Activated naive CD8-positive, alpha-beta T cell treated with anti-CD3 and anti-CD28 coated beads, Interleukin-2, amount 50 U/mL, for 16 hours (primary cell): ENCODE measurements around the gene FAF1.

Experiments used
- DNase-seq: peaks from one replicate; pipeline ENCODE4 v3.0.0-alpha.2; 2020; ENCODE audit warnings: low read depth, low spot score

Gene FAF1

DNA sequence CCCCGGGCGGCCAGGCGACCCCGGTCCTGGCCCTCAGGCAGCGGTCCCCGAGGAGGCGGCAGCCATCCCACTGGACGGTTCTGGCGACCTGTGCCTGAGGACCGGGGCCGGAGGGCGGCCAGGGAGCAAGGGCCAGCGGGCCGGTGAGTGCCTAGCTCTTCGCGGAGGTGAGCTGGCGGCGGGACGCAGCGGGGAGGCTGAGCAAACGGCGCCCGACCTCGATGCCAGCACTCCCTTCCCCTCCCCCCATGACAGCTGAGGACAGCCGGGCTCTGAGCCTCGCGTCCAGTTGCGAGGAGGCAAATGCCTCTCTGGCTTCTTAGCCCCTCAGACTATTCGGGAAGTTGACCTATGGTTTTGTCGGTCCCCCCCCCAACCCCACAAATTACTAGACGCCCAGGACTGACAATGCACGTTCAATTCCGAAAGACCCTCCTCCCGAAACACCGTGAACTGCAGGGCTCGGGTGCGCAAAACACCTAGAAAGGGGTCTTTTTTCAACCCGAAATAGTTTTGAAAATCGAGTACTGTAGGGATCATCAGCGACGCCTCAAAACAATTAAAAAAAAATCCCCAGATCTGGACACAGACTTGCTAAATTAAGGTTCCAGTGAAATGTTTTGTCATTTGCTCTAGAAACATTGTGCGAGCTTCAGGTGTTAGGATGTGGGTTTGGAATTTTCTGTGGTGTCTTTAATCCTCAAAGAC lies 18.2 kb upstream of the FAF1 start:
- no peak for DNase-seq

DNA sequence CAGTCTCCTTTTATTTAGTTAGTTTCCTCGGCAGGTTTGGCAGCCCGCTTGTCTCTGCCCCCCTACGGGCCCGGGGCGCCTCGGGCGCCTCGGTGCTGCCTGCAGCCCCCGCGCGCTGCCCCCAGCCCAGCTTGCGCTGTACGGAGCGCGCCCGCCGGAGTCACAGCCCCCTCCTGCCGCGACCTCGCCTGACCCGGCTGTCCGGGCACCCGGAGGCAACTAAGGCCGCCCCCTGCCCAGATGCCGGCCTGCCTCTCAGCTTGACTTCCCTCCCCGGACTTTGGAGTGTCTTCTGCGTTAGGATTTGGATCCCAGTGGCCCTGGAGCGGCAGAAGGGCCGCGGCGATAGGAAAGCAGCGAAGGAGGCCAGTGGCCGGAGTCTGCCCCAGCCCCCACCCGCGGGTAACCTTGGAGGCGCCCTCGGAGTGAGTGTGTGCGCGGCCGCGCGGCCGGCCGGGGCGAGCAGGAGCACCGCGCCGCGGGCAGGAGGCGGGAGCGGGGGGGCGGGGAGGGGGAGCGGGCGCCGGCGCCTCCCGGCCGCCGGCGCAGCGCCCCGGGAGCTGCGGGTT lies 17.6 kb upstream of the FAF1 start:
- no peak for DNase-seq

DNA sequence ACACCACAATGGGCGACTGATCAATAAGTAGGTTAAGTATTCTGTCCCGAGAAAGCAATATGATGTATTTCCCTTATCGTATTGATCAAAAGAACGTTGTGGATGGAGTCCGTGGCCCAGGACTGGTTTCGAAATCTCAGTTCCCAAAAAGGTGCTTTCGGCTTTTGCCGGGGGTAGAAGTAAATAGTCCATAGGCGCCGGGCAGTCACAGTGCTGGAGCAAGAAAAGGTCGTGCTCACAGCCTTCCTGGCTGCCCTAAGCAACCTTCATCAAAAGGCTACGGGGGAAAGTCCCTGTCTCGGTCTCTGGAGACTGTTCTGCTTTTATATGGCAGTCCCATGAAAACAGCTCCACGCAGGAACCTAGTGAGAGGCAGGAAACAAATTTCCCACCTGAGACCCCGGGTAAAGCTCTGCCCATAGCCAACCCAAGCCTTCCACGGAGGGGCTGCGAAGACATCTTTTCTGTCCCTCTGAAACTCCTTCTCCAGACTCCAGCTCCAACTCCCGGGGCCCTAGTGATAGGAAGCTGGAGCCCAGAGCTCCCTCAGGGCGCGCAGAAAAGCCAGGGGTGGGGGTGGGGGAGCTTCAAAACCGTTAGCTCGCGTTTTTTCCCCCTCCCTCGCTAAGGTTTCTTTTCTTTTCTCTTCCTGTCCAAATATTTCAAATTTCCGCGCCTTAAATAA lies 17.0 kb upstream of the FAF1 start:
- DNase-seq: no peak

DNA sequence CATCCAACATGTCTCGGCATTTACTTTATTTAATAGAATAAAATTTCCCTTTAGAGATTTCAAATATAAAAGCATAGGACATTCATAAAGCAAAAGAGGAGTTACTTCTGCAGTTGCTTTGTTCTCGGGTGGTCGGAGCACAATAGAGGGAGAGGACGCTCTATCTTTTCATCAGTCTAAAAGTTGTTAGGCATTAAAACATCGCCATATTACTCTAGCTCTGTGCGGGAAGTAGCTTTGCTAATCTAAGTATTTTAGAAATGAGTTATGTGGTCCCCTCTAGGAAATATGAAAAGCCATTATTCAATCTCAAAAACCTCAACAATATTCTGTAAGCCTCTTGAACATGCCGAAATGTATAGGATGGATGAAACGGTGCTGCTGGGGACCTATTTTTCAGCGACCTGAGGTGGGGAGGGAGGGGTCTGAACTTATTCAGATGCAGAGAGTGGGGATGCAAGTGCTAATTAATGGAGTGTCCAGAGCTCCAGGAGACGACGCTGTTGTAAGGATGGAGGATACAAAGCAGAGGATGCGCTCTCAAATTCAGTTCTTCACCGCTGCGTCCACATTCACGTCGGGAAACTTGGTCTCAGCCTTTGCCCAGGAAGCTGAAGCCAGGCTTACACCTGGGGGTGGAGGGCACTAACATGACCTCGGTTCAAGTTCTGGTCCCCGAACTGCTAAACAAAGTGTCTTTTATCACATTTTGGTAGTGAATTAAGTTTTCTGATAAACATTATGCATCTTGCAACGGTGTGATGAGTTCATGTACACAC lies 16.2 kb upstream of the FAF1 start:
- no peak for DNase-seq

DNA sequence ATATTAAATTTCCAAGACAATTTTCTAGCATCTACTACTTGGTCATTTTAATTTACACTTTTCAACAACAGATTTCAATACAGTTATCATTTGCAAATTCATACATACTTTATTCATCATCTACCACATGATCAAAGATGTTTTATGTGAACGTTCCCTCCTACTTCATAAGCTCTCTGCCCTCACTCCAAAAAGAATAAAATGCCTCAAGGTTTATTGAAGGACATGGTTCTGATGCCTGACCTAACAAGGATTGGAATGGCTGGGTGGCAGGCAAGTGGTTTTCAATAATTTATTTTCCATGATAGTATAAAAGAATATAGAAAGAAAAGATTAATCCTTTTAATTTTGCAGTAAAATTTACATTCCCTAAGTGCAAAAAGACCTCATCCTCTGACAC lies 15.4 kb upstream of the FAF1 start:
- no peak for DNase-seq

DNA sequence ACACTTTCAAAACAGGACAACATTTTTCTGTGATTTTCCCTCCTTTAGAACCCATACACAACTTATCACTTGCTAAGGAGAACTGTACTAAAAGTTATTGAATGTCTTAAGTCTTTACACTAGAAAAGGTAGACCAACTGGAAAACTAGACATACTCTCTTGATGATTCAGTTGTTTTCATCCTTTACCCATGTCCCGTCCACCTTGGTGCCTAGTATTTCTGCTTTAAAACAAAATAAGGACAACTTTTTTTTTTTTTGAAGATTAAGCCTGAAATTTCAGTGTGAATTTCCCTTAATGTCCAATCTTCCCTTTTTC lies 14.5 kb upstream of the FAF1 start:
- no peak for DNase-seq

DNA sequence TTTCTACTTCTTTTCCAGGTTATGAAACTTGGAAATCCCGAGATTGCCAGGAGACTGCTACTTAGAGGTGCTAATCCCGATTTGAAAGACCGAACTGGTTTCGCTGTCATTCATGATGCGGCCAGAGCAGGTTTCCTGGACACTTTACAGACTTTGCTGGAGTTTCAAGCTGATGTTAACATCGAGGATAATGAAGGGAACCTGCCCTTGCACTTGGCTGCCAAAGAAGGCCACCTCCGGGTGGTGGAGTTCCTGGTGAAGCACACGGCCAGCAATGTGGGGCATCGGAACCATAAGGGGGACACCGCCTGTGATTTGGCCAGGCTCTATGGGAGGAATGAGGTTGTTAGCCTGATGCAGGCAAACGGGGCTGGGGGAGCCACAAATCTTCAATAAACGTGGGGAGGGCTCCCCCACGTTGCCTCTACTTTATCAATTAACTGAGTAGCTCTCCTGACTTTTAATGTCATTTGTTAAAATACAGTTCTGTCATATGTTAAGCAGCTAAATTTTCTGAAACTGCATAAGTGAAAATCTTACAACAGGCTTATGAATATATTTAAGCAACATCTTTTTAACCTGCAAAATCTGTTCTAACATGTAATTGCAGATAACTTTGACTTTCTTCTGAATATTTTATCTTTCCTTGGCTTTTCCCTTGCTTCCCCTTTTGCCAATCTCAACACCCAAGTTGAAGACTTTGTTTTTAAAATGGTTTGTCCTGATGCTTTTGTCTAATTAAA lies 14.0 kb upstream of the FAF1 start:
- no peak for DNase-seq

DNA sequence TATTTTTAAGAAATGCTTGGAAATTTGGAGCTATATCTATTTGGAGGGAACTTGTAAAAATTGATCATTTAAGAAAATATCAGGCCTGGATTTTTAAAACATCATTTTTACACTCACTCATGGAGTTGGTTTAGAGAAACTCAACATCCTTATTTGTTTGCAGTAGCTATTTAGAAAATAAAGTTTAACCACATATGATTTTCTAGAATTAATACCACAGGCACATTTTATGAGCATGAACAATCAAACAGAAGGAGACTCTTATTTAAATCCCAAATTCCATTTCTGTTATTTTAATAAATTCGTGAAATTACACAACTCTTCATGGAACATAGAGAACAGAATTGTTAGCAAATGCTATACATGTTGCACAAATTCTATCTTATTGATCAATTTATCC lies 13.2 kb upstream of the FAF1 start:
- DNase-seq: no peak

DNA sequence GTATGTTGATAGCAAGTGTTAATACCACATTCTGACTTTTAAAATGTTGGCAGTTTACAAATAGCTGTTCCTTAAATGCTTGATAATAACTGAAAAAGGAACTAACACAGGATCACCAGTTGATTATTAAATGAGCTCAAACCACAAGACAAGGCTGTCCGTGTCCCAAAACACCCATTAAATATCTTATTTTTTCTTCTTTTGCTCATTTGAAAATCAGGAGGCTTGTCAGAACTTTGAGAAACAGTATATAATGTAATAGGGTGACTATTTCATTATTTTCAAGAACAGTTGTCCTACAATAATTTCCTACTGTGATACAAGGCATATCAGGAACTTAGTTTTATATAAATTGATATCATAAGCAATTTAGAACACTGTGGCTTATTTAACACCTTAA lies 12.7 kb upstream of the FAF1 start:
- DNase-seq: no peak

DNA sequence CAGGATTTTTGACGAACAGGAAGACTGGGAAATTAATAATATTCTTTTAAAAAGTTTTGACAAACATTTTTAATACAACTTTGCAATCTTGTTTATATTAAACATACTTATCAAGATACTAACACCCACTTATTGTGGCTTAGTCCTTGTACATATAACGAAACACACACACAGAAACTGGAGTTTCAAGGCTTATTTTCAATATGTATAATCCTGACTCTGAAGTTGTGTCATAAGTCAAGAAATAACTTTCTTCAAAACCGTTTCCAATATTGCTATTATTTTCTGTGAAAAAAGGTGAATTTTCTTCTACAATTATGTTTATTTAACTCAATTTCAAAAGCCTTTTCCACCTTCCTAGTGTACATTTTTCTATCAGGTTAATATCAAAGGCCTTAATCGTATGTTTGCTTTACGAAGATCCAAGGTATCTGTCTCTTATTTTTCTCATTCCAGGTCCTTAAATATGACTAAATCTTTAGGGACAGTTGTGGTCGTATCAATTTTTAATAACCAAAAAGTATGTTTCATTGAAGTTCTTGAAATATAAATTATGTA lies 11.8 kb upstream of the FAF1 start:
- DNase-seq: no peak

DNA sequence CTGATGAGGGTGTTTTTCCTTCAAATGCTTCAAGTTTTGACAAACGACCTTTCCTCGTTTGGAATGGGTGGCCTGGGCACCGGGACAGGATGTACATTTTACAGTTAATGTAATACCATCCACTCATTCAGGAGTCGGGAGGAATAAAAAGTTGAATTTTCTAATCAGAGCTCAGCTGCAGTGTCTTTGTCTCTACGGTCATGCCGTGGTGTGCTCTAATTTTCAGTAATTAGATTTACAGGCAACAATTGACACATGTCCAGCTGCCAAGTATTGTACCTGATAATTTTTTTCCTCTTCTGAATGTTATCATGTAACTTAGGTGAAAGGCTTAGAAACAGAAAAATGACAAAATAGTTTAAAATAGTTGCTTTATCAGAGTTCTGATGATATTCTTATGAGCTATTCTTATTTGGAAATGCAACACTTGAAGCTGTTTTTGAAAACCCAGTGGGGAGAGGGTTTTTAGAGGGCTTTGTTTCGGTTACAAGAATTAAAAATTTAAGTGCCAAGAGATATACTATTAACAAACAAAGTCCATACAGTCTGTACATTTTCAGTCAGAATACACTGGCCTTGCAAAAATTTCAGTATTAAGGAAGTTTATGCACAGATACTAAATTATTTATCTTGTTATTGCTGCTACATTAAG lies 11.0 kb upstream of the FAF1 start:
- DNase-seq: no peak

DNA sequence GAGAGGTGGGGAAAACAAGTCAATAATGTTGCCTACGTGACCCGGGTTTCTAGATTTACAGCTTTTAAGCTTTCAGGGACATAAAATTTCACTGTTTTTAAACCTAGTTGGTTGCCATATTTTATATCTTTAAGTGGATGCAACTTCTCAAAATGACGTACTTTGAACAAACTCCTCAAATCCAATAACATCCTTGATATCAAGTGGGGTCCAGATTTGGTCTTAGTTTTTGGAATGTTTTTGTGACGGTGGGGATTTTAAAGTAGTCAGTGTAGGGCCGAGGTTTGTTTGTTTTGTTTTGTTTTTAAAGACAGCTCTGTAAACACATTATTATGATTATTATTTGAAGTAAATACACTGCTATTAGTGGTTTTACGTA lies 10.4 kb upstream of the FAF1 start:
- no peak for DNase-seq

DNA sequence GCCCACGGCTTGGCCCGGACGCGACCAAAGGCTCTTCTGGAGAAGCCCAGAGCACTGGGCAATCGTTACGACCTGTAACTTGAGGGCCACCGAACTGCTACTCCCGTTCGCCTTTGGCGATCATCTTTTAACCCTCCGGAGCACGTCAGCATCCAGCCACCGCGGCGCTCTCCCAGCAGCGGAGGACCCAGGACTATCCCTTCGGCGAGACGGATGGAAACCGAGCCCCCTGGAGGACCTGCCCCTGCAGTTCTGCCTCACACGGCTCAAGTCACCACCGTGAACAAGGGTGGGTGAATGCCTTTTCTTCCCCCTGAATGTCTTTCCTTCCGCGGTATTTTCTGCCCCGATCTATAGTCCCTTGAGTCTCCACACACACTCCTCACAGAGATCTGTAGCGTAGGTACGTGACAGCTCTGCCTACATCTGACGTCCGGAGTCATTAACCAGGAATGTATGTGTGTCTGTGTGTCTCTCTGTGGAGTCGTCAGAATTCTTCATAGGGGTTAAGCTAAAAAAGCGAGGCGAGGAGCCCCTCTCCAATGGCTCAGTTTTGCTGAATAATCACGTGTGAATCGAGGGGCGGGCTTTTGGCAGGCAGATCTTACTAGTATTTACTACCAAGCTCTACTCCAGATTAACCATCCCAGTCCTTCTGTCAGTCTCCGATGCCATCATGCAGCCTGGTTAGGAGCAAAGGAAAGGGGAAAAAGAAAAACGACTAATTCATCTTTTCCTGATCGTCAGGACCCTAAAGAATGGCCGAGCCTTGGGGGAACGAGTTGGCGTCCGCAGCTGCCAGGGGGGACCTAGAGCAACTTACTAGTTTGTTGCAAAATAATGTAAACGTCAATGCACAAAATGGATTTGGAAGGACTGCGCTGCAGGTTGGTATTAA lies 9.8 kb upstream of the FAF1 start, which contains the start of gene CDKN2C:
Gene CDKN2C (plus strand): TSS at position 635 of the 898 bp plus-strand sequence. CDS start 124 bp downstream, at position 759.
- DNase-seq: no peak

DNA sequence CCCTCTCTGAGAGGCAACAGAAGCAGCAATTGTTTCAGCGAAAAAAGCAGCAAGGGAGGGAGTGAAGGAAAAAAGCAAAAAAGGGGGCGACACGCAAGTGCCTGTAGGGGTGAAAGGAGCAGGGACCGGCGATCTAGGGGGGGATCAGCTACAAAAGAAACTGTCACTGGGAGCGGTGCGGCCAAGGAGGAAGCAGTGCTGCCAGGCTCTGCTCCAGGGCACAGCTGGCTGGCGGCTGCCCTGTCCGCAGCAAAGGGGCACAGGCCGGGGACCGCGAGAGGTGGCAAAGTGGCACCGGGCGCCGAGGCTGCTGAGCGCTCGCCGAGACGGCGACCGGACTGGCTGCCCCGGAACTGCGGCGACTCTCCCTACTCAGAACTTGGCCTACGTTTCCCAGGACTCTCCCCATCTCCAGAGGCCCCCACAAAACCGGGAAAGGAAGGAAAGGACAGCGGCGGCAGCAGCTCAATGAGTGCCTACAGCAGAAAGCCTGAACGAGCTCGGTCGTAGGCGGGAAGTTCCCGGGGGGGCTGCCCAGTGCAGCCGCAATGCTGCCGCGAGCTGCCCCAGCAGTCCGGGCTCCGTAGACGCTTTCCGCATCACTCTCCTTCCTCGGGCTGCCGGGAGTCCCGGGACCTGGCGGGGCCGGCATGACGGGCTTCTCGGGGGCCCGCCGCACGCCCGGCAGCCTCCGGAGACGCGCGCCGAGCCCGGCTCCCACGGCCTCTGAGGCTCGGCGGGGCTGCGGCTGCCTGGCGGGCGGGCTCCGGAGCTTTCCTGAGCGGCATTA lies 8.9 kb upstream of the FAF1 start:
- no peak for DNase-seq

DNA sequence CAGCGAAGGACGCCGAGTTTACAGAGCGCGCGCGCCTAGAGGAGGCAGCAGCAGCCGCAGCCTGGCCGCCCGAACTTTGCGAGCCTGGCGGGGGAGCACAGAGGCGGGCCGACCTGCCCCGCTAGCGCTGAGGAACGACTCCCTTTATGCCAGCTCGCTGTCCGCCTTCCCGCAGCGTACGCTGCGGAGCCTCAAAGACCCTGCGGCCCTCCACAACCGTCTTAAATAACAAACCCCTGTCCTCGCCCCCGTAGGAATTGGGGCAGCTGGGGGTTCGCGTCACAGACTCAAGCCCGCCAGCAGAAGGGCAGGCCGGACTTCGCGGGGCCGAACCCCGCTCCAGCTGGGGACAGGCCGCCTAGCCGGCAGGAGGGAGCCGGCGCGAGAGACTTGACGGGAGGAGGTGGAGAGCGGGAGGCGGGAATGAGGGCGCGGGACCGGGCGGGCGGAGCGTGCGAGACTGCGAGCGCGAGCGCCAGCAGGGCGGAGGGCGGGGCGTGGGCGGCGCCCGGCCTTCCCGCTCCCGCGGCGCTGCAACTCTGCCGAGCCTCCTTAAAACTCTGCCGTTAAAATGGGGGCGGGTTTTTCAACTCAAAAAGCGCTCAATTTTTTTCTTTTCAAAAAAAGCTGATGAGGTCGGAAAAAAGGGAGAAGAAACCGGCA lies 8.2 kb upstream of the FAF1 start:
- peak; percentile 42 for DNase-seq

DNA sequence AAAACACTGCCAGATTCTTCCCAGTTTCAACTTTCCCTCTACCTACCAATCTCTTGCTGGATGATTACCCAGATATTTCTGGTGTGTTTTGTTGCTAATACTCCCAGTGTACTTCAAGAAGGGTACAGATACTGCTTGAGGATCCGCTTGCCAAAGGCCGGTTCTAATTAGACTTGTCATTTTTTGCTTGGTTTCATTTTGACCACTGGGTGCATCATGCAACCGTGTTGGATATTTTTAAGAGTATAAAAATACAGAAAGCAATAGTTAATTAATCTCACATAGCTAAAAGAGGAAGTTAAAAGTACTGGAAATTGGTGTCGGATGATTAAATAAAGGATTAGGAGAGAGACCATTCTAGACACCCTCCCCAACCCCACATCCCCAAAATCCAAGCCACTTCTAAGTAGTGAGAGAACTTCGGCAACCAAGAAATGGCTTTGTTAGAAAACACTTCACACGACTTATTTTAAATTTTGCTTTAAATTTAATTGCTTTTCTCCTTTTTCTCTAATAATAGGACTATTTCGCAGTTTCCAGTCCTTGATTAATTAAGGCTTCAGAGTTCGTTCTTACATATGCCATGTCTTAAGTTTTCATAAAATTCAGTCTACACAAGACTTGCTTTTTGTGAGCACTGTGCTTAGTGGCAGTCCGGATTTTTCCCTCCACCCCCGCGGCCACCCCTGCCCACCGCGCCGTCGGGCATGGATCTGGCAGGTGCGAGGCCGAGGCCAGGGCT lies 7.5 kb upstream of the FAF1 start:
- DNase-seq: no peak

DNA sequence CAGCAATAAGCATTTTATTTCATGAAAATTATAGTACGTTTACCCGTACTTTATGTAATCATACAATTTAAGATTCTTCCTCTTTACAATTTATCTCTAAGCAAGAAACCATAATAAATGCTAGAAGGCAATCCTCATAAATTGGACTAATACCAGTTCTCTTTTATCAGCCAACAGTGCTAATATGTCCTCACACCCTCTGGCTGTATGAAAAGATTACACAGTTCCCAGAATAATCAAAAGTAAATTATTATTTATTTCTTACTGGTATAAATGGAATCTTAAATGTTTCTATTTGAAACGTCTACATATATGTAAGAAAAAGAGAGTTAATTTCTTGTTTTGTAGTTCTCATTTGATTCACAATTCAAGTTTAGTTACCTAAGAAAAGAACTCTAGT lies 6.9 kb upstream of the FAF1 start:
- no peak for DNase-seq

DNA sequence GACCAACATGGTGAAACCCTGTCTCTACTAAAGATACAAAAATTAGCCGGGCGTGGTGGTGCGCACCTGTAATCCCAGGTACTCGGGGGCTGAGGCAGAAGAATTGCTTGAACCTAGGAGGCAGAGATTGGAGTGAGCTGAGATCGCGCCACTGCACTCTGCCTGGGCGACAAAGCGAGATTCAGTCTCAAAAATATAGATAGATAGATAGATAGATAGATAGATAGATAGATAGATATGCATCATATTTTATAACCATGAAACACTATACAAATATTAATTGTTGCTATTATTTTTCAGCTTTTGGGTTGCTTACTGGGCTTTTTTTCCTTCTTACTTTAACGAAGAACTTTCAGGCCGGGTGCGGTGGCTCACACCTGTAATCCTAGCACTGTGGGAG lies 4.8 kb upstream of the FAF1 start:
- no peak for DNase-seq
